Liver (tissue), 9 donors: Measurements from ENCODE around the gene AP2A2. TPM values are rescaled to one million over a fixed set of nuclear protein-coding genes. Genes with fewer than 3 reads are reported as not detected.

Source experiments
- DNase-seq: peaks from one replicate; pipeline ENCODE4 v3.0.0-alpha.2; 2017; ENCODE audit warnings: low spot score
- H3K27ac ChIP-seq, 2 donors: one replicate each; pipeline ENCODE4 v1.7.0; 2013; ENCODE audit warnings: inconsistent platforms in 2 of 2, low read length in 2 of 2, control low read depth in 1 of 2, low read depth in 1 of 2, mild to moderate bottlenecking in 1 of 2
- H3K27me3 ChIP-seq, 4 donors: one replicate each; pipeline versions ENCODE4 v1.6.1 to v1.7.0; 2013; ENCODE audit warnings: low read length in 3 of 4, inconsistent platforms in 1 of 4, mild to moderate bottlenecking in 1 of 4, moderate library complexity in 1 of 4; ENCODE audit not compliant: control insufficient read depth in 4 of 4, insufficient read depth in 4 of 4
- H3K36me3 ChIP-seq, 4 donors: one replicate each; pipeline versions ENCODE4 v1.6.1 to v1.7.0; 2013; ENCODE audit warnings: low read length in 3 of 4, mild to moderate bottlenecking in 3 of 4, low read depth in 1 of 4, moderate library complexity in 1 of 4; ENCODE audit not compliant: control insufficient read depth in 4 of 4, insufficient read depth in 3 of 4
- H3K4me1 ChIP-seq, 4 donors: one replicate each; pipeline versions ENCODE4 v1.6.1 to v1.7.0; 2013; ENCODE audit warnings: low read length in 3 of 4, mild to moderate bottlenecking in 3 of 4, moderate library complexity in 1 of 4; ENCODE audit not compliant: control insufficient read depth in 4 of 4, insufficient read depth in 4 of 4
- H3K4me3 ChIP-seq, 3 donors: one replicate each; pipeline versions ENCODE4 v1.6.1 to v1.7.0; 2013; ENCODE audit warnings: low read length in 3 of 3, control low read depth in 1 of 3, low read depth in 1 of 3, mild to moderate bottlenecking in 1 of 3
- H3K9ac ChIP-seq, 2 donors: one replicate each; pipeline ENCODE4 v1.7.0; 2013; ENCODE audit warnings: low read length in 2 of 2, mild to moderate bottlenecking in 2 of 2, moderate library complexity in 2 of 2, control low read depth in 1 of 2, low read depth in 1 of 2
- H3K9me3 ChIP-seq, 4 donors: one replicate each; pipeline versions ENCODE4 v1.6.1 to v1.7.0; 2013; ENCODE audit warnings: low read length in 3 of 4; ENCODE audit not compliant: control insufficient read depth in 4 of 4
- EGR1 ChIP-seq, 2 donors: IDR thresholded peaks; 2 replicates each; pipeline ENCODE4 v1.6.1; 2016 to 2018; ENCODE audit warnings: antibody characterized with exemption in 2 of 2, low read depth in 2 of 2
- FOXA1 ChIP-seq: IDR thresholded peaks from 2 replicates; pipeline ENCODE4 v1.6.1; 2016; ENCODE audit warnings: antibody characterized with exemption
- FOXA2 ChIP-seq: IDR thresholded peaks from 2 replicates; pipeline ENCODE4 v1.6.1; 2016; ENCODE audit warnings: antibody characterized with exemption
- GABPA ChIP-seq, 2 donors: IDR thresholded peaks in 1 of 2; conservative IDR thresholded peaks in 1 of 2; 2 replicates each; pipeline ENCODE4 v1.6.1; 2016; ENCODE audit warnings: antibody characterized with exemption in 2 of 2, mild to moderate bottlenecking in 1 of 2, moderate library complexity in 1 of 2
- HNF4A ChIP-seq, 2 donors: conservative IDR thresholded peaks; 2 replicates each; pipeline ENCODE4 v1.6.1; 2016; ENCODE audit warnings: antibody characterized with exemption in 2 of 2, mild to moderate bottlenecking in 2 of 2
- HNF4G ChIP-seq: IDR thresholded peaks from 2 replicates; pipeline ENCODE4 v1.6.1; 2016; ENCODE audit warnings: antibody characterized with exemption
- JUND ChIP-seq, 2 donors: IDR thresholded peaks; 2 replicates each; pipeline ENCODE4 v1.6.1; 2016; ENCODE audit warnings: antibody characterized with exemption in 2 of 2
- MAX ChIP-seq: IDR thresholded peaks from 2 replicates; pipeline ENCODE4 v1.6.1; 2016; ENCODE audit warnings: antibody characterized with exemption
- NR2F2 ChIP-seq: IDR thresholded peaks from 2 replicates; pipeline ENCODE4 v1.6.1; 2016; ENCODE audit warnings: antibody characterized with exemption
- RAD21 ChIP-seq, 2 donors: IDR thresholded peaks; 2 replicates each; pipeline ENCODE4 v1.6.1; 2016; ENCODE audit warnings: antibody characterized with exemption in 2 of 2, mild to moderate bottlenecking in 2 of 2
- RXRA ChIP-seq, 2 donors: IDR thresholded peaks; 2 replicates each; pipeline ENCODE4 v1.6.1; 2017 to 2018; ENCODE audit warnings: antibody characterized with exemption in 2 of 2, mild to moderate bottlenecking in 1 of 2
- SP1 ChIP-seq: IDR thresholded peaks from 2 replicates; pipeline ENCODE4 v1.6.1; 2018; ENCODE audit warnings: antibody characterized with exemption, mild to moderate bottlenecking
- TAF1 ChIP-seq: conservative IDR thresholded peaks from 2 replicates; pipeline ENCODE4 v1.6.1; 2016; ENCODE audit warnings: antibody characterized with exemption, mild to moderate bottlenecking
- YY1 ChIP-seq: IDR thresholded peaks from 2 replicates; pipeline ENCODE4 v1.6.1; 2016; ENCODE audit warnings: antibody characterized with exemption, mild to moderate bottlenecking
- WGBS: extraction: QIAGEN DNeasy Blood & Tissue Kit; methylation state at CpG from one replicate; pipeline ENCODE4 v1.1.7; 2013; 5-methylcytosine and 5-hydroxymethylcytosine counted together
- polyA plus RNA-seq, 2 donors: library from polyadenylated mRNA; stranded (reverse) in 1 of 2; unstranded in 1 of 2; fragments of 200-250 nt in 1 of 2; fragments of >200 nt in 1 of 2; fragmentation: Nextera tagmentation in 1 of 2; extraction: Ambion mirVana in 1 of 2; gene quantifications; one replicate each; pipeline versions ENCODE4 v1.2.1 to v1.2.3, GENCODE V29; 2013 to 2015
- total RNA-seq, 2 donors: library from RNA; depleted of rRNA; stranded (reverse); fragments of >200 nt; gene quantifications; one replicate each; pipeline ENCODE4 v1.2.3, GENCODE V29; 2014
- TF ChIP-seq, protein P1 (sequence below): IDR thresholded peaks from 2 replicates; pipeline ENCODE4 v1.6.1; 2016; ENCODE audit warnings: antibody characterized with exemption
- TF ChIP-seq, protein P2 (sequence below): IDR thresholded peaks from 2 replicates; pipeline ENCODE4 v1.6.1; 2016; ENCODE audit warnings: antibody characterized with exemption
- TF ChIP-seq, protein P3 (sequence below): IDR thresholded peaks from 2 replicates; pipeline ENCODE4 v1.6.1; 2016; ENCODE audit warnings: antibody characterized with exemption, mild to moderate bottlenecking
- TF ChIP-seq, protein P4 (sequence below): fragments of 150-350 bp; IDR thresholded peaks from 2 replicates; pipeline ENCODE4 v1.5.1; 2017; ENCODE audit warnings: improper control_type of control experiment, low read depth, low read length; ENCODE audit not compliant: missing input control
- donor health status: healthy.
- donor health status: healthy.
- donor health status: healthy.
- donor health status: healthy.
- donor health status: healthy.

AP2A2 gene
- total and polyA plus RNA-seq, 4 donors = 20.5 to 39.7 (median 23.8) TPM

- no peak overlapping the region for H3K27ac ChIP-seq
- no peak for TF ChIP-seq EGR1 (IDR thresholded peaks at IDR 0.05; ENCODE audit: low read depth in 2 of 2)
- TF ChIP-seq, protein P1, sequence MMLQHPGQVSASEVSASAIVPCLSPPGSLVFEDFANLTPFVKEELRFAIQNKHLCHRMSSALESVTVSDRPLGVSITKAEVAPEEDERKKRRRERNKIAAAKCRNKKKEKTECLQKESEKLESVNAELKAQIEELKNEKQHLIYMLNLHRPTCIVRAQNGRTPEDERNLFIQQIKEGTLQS = no peak
- TF ChIP-seq NR2F2 = no peak
- TF ChIP-seq GABPA (IDR thresholded peaks at IDR 0.05 in 1 of 2, conservative IDR thresholded peaks at IDR 0.05 in 1 of 2) = no peak
- no peak for TF ChIP-seq JUND (IDR thresholded peaks at IDR 0.05)
- H3K36me3 ChIP-seq = peaks cover 21 to 53% (median 35%) of the 10 kb centered on the region in 4 donors
- WGBS = 96% methylated on average over 7 of the region's 7 CpGs
- no peak for DNase-seq
- H3K9me3 ChIP-seq = no peaks in the 10 kb centered on the region
- peaks cover 0 to 6% (median 3%) of the 10 kb centered on the region in 4 donors for H3K4me1 ChIP-seq
- H3K9ac ChIP-seq = no peak overlapping the region
- H3K4me3 ChIP-seq = no peak overlapping the region
- H3K27me3 ChIP-seq = no peaks in the 10 kb centered on the region
Observed at GRCh38 chr11:904380-904779, 21.3 kb upstream of the AP2A2 start.

DNA sequence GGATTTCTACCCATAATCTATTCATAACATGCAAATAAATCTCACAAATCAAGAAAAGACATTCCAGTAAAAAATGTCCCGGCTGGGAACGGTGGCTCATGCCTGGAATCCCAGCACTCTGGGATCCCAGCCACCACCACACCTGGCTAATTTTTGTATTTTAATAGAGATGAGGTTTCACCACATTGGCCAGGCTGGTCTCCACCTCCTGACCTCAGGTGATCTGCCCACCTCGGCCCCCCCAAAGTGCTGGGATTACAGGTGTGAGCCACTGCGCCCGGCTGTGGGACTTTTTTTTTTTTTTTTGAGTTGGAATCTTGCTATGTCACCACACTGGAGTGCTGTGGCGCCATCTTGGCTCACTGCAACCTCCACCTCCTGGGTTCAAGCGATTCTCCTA lies 19.7 kb upstream of the AP2A2 start:
- H3K4me1 ChIP-seq = peaks cover 0 to 17% (median 11%) of the 10 kb centered on the region in 4 donors
- H3K4me3 ChIP-seq = no peak overlapping the region
- no peaks in the 10 kb centered on the region for H3K9me3 ChIP-seq
- no peaks in the 10 kb centered on the region for H3K27me3 ChIP-seq
- no peak for DNase-seq
- no peak overlapping the region for H3K9ac ChIP-seq
- TF ChIP-seq FOXA1 (no peak), HNF4G (no peak), NR2F2 (no peak), EGR1 (IDR thresholded peaks at IDR 0.05; ENCODE audit: low read depth in 2 of 2) (no peak), RXRA (IDR thresholded peaks at IDR 0.05) (no peak), FOXA2 (no peak), YY1 (no peak), HNF4A (conservative IDR thresholded peaks at IDR 0.05) (no peak), GABPA (IDR thresholded peaks at IDR 0.05 in 1 of 2, conservative IDR thresholded peaks at IDR 0.05 in 1 of 2) (no peak), SP1 (no peak), RAD21 (IDR thresholded peaks at IDR 0.05) (no peak), MAX (no peak), TAF1 (no peak), JUND (IDR thresholded peaks at IDR 0.05) (no peak)
- TF ChIP-seq, protein P2, sequence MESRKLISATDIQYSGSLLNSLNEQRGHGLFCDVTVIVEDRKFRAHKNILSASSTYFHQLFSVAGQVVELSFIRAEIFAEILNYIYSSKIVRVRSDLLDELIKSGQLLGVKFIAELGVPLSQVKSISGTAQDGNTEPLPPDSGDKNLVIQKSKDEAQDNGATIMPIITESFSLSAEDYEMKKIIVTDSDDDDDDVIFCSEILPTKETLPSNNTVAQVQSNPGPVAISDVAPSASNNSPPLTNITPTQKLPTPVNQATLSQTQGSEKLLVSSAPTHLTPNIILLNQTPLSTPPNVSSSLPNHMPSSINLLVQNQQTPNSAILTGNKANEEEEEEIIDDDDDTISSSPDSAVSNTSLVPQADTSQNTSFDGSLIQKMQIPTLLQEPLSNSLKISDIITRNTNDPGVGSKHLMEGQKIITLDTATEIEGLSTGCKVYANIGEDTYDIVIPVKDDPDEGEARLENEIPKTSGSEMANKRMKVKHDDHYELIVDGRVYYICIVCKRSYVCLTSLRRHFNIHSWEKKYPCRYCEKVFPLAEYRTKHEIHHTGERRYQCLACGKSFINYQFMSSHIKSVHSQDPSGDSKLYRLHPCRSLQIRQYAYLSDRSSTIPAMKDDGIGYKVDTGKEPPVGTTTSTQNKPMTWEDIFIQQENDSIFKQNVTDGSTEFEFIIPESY = no peak
- TF ChIP-seq, protein P3, sequence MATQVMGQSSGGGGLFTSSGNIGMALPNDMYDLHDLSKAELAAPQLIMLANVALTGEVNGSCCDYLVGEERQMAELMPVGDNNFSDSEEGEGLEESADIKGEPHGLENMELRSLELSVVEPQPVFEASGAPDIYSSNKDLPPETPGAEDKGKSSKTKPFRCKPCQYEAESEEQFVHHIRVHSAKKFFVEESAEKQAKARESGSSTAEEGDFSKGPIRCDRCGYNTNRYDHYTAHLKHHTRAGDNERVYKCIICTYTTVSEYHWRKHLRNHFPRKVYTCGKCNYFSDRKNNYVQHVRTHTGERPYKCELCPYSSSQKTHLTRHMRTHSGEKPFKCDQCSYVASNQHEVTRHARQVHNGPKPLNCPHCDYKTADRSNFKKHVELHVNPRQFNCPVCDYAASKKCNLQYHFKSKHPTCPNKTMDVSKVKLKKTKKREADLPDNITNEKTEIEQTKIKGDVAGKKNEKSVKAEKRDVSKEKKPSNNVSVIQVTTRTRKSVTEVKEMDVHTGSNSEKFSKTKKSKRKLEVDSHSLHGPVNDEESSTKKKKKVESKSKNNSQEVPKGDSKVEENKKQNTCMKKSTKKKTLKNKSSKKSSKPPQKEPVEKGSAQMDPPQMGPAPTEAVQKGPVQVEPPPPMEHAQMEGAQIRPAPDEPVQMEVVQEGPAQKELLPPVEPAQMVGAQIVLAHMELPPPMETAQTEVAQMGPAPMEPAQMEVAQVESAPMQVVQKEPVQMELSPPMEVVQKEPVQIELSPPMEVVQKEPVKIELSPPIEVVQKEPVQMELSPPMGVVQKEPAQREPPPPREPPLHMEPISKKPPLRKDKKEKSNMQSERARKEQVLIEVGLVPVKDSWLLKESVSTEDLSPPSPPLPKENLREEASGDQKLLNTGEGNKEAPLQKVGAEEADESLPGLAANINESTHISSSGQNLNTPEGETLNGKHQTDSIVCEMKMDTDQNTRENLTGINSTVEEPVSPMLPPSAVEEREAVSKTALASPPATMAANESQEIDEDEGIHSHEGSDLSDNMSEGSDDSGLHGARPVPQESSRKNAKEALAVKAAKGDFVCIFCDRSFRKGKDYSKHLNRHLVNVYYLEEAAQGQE = no peak
- TF ChIP-seq, protein P4, sequence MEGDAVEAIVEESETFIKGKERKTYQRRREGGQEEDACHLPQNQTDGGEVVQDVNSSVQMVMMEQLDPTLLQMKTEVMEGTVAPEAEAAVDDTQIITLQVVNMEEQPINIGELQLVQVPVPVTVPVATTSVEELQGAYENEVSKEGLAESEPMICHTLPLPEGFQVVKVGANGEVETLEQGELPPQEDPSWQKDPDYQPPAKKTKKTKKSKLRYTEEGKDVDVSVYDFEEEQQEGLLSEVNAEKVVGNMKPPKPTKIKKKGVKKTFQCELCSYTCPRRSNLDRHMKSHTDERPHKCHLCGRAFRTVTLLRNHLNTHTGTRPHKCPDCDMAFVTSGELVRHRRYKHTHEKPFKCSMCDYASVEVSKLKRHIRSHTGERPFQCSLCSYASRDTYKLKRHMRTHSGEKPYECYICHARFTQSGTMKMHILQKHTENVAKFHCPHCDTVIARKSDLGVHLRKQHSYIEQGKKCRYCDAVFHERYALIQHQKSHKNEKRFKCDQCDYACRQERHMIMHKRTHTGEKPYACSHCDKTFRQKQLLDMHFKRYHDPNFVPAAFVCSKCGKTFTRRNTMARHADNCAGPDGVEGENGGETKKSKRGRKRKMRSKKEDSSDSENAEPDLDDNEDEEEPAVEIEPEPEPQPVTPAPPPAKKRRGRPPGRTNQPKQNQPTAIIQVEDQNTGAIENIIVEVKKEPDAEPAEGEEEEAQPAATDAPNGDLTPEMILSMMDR = no peak
- TF ChIP-seq, protein P1 = no peak
- no peak overlapping the region for H3K27ac ChIP-seq
- peaks cover 14 to 37% (median 26%) of the 10 kb centered on the region in 4 donors for H3K36me3 ChIP-seq
- WGBS = 93% methylated on average over 7 of the region's 7 CpGs
